Cardiac fibroblast (primary cell): Measurements from ENCODE around the gene SIGLEC14.

ENCODE experiments used
- DNase-seq, 2 donors: peaks; one replicate each; pipeline versions ENCODE4 v3.0.0 to v3.0.0-alpha.2; 2010; ENCODE audit warnings: low read depth in 2 of 2
- H3K4me3 ChIP-seq, 2 donors: replicated peaks in 1 of 2; 1 replicate in 1 of 2; 2 replicates in 1 of 2; pipeline ENCODE4 v1.5.1; 2011; ENCODE audit warnings: low read depth in 2 of 2, low read length in 2 of 2, mild to moderate bottlenecking in 2 of 2, moderate library complexity in 1 of 2
- TF ChIP-seq, protein P1 (sequence below): IDR thresholded peaks from one replicate; pipeline ENCODE4 v1.5.1; 2011; ENCODE audit warnings: low read depth, mild to moderate bottlenecking, low read length, inconsistent platforms

Gene SIGLEC14

GRCh38 chr19:51615991-51616390 lies 30.6 kb downstream of the SIGLEC14 start:
- no peak overlapping the region for H3K4me3 ChIP-seq
- TF ChIP-seq, protein P1, sequence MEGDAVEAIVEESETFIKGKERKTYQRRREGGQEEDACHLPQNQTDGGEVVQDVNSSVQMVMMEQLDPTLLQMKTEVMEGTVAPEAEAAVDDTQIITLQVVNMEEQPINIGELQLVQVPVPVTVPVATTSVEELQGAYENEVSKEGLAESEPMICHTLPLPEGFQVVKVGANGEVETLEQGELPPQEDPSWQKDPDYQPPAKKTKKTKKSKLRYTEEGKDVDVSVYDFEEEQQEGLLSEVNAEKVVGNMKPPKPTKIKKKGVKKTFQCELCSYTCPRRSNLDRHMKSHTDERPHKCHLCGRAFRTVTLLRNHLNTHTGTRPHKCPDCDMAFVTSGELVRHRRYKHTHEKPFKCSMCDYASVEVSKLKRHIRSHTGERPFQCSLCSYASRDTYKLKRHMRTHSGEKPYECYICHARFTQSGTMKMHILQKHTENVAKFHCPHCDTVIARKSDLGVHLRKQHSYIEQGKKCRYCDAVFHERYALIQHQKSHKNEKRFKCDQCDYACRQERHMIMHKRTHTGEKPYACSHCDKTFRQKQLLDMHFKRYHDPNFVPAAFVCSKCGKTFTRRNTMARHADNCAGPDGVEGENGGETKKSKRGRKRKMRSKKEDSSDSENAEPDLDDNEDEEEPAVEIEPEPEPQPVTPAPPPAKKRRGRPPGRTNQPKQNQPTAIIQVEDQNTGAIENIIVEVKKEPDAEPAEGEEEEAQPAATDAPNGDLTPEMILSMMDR = no peak
- DNase-seq = no peak

GRCh38 chr19:51614789-51615188 lies 31.8 kb downstream of the SIGLEC14 start:
- H3K4me3 ChIP-seq = no peak overlapping the region
- DNase-seq = no peak
- TF ChIP-seq, protein P1 = no peak

GRCh38 chr19:51610576-51610975 lies 36.0 kb downstream of the SIGLEC14 start:
- TF ChIP-seq, protein P1 = no peak
- no peak overlapping the region for H3K4me3 ChIP-seq
- DNase-seq = no peak

GRCh38 chr19:51607920-51608562 lies 38.6 kb downstream of the SIGLEC14 start:
- TF ChIP-seq, protein P1 = peak; percentile 91
- no peak overlapping the region for H3K4me3 ChIP-seq
- peak; percentile 80 to 84 for DNase-seq

- TF ChIP-seq, protein P1 = no peak
- no peak overlapping the region for H3K4me3 ChIP-seq
- no peak for DNase-seq
These were observed 39.5 kb downstream of the SIGLEC14 start for GRCh38 chr19:51607077-51607476.

- TF ChIP-seq, protein P1 = no peak
- DNase-seq = no peak
- H3K4me3 ChIP-seq = no peak overlapping the region
These were observed 44.3 kb downstream of the SIGLEC14 start for GRCh38 chr19:51602189-51602854.
